Neutrophil (primary cell): ENCODE results near the gene RUNDC3A.

Experiments
- H3K27ac ChIP-seq: fragments of 200-600 bp; sonication (generic); 2 replicates; pipeline ENCODE4 v1.5.1; 2016; ENCODE audit warnings: mild to moderate bottlenecking, moderate library complexity
- H3K27me3 ChIP-seq: fragments of 200-600 bp; sonication (generic); 2 replicates; pipeline ENCODE4 v1.6.0; 2016; ENCODE audit warnings: mild to moderate bottlenecking
- H3K36me3 ChIP-seq: fragments of 200-600 bp; sonication (generic); 2 replicates; pipeline ENCODE4 v1.5.1; 2017
- H3K4me1 ChIP-seq, 2 experiments: fragments of 200-600 bp in 1 of 2; sonication (generic) in 1 of 2; 1 replicate in 1 of 2; 2 replicates in 1 of 2; pipeline versions ENCODE4 v1.5.1 to v1.6.1; 2013 to 2016; ENCODE audit warnings: low read depth in 1 of 2, low read length in 1 of 2, mild to moderate bottlenecking in 1 of 2, moderate library complexity in 1 of 2; ENCODE audit not compliant: control insufficient read depth in 1 of 2, insufficient read depth in 1 of 2
- H3K4me3 ChIP-seq, 2 experiments: fragments of 200-600 bp in 1 of 2; sonication (generic) in 1 of 2; 1 replicate in 1 of 2; 2 replicates in 1 of 2; pipeline ENCODE4 v1.5.1; 2013 to 2016; ENCODE audit warnings: low read depth in 1 of 2, low read length in 1 of 2, mild to moderate bottlenecking in 1 of 2, moderate library complexity in 1 of 2
- H3K9me3 ChIP-seq: fragments of 200-600 bp; sonication (generic); 2 replicates; pipeline ENCODE4 v1.5.1; 2016
- CTCF ChIP-seq: fragments of 200-600 bp; sonication (generic); IDR thresholded peaks from 2 replicates; pipeline ENCODE4 v1.5.1; 2016; ENCODE audit warnings: antibody characterized with exemption

The RUNDC3A gene

GRCh38 chr17:44279666-44280391 is 28.6 kb upstream of the RUNDC3A start:
- Histone ChIP-seq H3K27me3 (peaks cover 56% of the 10 kb centered on the region), H3K4me1 (no peaks in the 10 kb centered on the region), H3K9me3 (no peaks in the 10 kb centered on the region), H3K4me3 (no peak overlapping the region), H3K27ac (no peak overlapping the region), H3K36me3 (no peaks in the 10 kb centered on the region)
- TF ChIP-seq CTCF, result no peak

DNA sequence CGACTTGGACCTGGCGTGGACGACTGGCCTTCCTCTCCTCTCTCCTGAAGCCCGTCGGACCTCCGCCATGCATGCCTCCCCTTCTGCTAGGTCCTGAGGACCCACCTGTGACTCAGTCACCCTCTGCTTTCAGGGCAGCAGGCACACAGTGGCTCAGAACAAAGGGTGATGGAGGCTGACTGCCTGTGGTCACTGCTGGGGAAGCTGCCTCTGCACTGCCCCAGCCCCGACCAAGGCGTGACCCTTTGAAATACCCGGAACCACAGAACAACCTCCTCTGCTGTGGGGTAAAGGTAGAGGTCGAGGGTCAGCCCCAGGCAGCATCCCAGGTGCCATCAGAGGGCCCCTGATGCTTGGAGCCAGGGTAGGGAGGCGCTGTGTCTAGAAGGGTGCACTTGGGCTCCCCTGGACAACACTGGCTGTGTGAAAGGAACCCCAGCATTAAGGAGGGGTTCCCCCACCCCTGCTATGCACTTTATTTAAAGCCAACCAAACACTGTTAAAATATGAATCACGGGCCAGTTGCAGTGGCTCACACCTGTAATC is 27.9 kb upstream of the RUNDC3A start:
- Histone ChIP-seq H3K4me3 (no peak overlapping the region), H3K27ac (no peak overlapping the region), H3K36me3 (no peaks in the 10 kb centered on the region), H3K27me3 (peaks cover 49% of the 10 kb centered on the region), H3K9me3 (no peaks in the 10 kb centered on the region), H3K4me1 (no peaks in the 10 kb centered on the region)
- TF ChIP-seq CTCF, result no peak

DNA sequence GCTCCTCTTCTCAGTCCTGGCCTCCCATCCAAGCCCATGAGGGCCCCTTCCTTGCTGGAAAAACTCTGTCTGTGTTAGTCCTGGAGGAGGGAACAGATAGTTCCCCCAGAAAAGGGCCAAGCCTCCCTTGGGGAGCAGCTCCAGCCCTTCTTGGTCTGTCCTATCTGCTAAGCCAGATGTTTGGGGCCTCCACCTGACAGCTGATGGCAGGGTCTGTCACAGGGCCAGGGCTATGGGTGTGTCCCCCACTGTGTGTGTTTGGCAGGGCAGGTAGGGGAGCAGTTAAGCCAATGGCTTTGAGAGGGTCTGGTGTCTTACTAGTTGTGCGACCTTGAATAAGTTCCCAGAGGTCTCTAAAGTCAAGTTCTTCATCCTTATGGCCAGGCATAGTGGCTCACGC is 26.8 kb upstream of the RUNDC3A start:
- H3K27me3 ChIP-seq, result peaks cover 52% of the 10 kb centered on the region
- TF ChIP-seq CTCF, result no peak

DNA sequence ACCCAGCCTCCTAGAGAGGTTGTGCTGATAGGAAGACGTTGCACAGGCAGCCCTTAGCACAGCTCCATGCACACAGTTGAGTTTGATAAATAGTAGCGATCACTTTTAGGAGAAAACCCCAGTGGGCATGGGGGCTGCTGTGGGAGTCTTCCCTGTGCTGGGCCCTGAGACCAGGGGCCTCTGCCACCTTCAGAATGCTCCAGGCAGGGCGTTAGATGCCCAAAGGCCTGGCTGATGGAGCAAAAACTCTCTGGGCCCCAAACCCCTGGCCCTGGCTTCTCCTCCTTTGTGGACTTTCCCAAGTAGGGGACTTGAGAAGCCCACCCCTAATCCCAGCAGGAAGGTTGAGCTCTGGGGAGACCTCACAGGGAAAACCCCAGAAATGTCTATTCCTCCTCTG is 26.1 kb upstream of the RUNDC3A start:
- no peak overlapping the region for H3K4me3 ChIP-seq
- H3K27me3 ChIP-seq, result peaks cover 48% of the 10 kb centered on the region
- TF ChIP-seq CTCF, result no peak
- H3K27ac ChIP-seq, result no peak overlapping the region
- no peaks in the 10 kb centered on the region for H3K36me3 ChIP-seq
- no peaks in the 10 kb centered on the region for H3K4me1 ChIP-seq
- H3K9me3 ChIP-seq, result no peaks in the 10 kb centered on the region

More for the DNA sequence above, 26.8 kb upstream of the RUNDC3A start:
- Histone ChIP-seq H3K27ac (no peak overlapping the region), H3K36me3 (no peaks in the 10 kb centered on the region), H3K9me3 (no peaks in the 10 kb centered on the region), H3K4me1 (no peaks in the 10 kb centered on the region), H3K4me3 (no peak overlapping the region)

DNA sequence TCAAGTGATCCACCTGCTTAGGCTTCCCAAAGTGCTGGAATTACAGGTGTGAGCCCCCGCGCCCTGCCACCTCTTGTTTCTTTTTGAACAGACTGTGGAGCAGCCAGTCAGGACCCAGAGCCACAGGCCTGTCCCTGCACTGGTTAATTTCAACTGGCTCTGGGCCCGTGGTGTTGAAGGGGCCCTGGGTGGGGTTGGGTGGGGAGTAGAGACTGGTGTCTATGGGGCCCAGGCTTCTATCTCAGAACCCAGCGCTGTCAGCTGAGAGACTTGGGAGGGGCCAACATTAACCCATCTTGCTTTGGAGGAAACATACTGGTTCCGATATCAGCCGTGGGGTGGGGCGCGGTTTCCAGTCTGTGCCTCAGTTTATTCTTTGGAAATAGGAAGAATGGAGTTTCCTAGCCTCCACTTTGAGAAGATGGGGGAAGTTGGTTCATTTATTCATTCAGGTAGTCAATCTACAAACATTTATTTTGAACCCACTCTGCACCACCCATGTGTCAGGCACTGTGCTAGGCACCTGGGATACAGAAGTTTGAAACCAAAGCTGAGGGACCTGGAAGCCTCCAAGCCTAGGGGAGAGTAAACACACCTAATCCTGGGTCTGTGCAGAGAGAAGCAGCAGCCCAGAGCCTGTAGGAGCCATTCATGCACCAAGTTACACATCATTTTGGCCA is 24.9 kb upstream of the RUNDC3A start:
- no peak for TF ChIP-seq CTCF
- no peak overlapping the region for H3K27ac ChIP-seq
- H3K9me3 ChIP-seq, result no peaks in the 10 kb centered on the region

More for the DNA sequence above, 24.9 kb upstream of the RUNDC3A start:
- no peaks in the 10 kb centered on the region for H3K36me3 ChIP-seq
- peaks cover 44% of the 10 kb centered on the region for H3K27me3 ChIP-seq
- H3K4me1 ChIP-seq, result no peaks in the 10 kb centered on the region
- no peak overlapping the region for H3K4me3 ChIP-seq
